PFSK-1 (cell line): ENCODE data around the gene SEC61A1.

Source experiments
- POLR2AphosphoS5 ChIP-seq: IDR thresholded peaks from 2 replicates; pipeline ENCODE4 v1.6.1; 2012; ENCODE audit warnings: low read depth, mild to moderate bottlenecking, control low read depth, low read length, moderate library complexity
- REST ChIP-seq, 2 experiments: IDR thresholded peaks; 2 replicates each; pipeline versions ENCODE4 v1.6.1 to v1.8.0; 2011 to 2012; ENCODE audit warnings: low read depth in 2 of 2, low read length in 2 of 2, control low read depth in 1 of 2, inconsistent platforms in 1 of 2, mild to moderate bottlenecking in 1 of 2, moderate library complexity in 1 of 2; ENCODE audit not compliant: insufficient read depth in 1 of 2
- TAF1 ChIP-seq: IDR thresholded peaks from 2 replicates; pipeline ENCODE4 v1.6.1; 2012; ENCODE audit warnings: low read length, control low read depth, borderline replicate concordance; ENCODE audit not compliant: insufficient read depth

- TF ChIP-seq POLR2AphosphoS5 (no peak; the same call in 1 of the 2 replicates), REST (IDR thresholded peaks at IDR 0.05; ENCODE audit: insufficient read depth in 1 of 2, low read depth in 2 of 2, low read length in 2 of 2) (no peak), TAF1 (no peak)
Observed at GRCh38 chr3:128071771-128072453, 19.7 kb downstream of the SEC61A1 start.
